Calu3 (cell line): Measurements from ENCODE around the gene SMIM15. TPM values are rescaled to one million over a fixed set of nuclear protein-coding genes. Genes with fewer than 3 reads are reported as not detected.

Experiments used
- BruUV-seq: library from RNA; stranded (reverse); fragments of 400-500 nt; replicated peaks from 2 replicates; lab custom pipeline; 2021; lab: Mats Ljungman, UMichigan
- CTCF ChIA-PET: fragments of 300-600 bp; sonication (Branson Sonifier 250); formaldehyde crosslinking; loops from one replicate; lab custom pipeline; 2022; ENCODE audit warnings: antibody characterized with exemption; lab: Charles Lee
- DNase-seq: peaks from one replicate; pipeline ENCODE4 v3.0.0; 2022
- H3K27ac Mint-ChIP-seq: one replicate; pipeline ENCODE4 v1.8.0; 2022; ENCODE audit warnings: mixed read lengths; ENCODE audit not compliant: unreplicated experiment
- H3K27me3 Mint-ChIP-seq: one replicate; pipeline ENCODE4 v1.8.0; 2022; ENCODE audit warnings: mixed read lengths; ENCODE audit not compliant: unreplicated experiment
- H3K36me3 Mint-ChIP-seq: one replicate; pipeline ENCODE4 v1.8.0; 2022; ENCODE audit warnings: mild to moderate bottlenecking, moderate library complexity, mixed read lengths; ENCODE audit not compliant: insufficient read depth, unreplicated experiment
- H3K4me1 Mint-ChIP-seq: one replicate; pipeline ENCODE4 v1.8.0; 2022; ENCODE audit warnings: mild to moderate bottlenecking, low read depth, mixed read lengths; ENCODE audit not compliant: unreplicated experiment
- H3K4me3 Mint-ChIP-seq: one replicate; pipeline ENCODE4 v1.8.0; 2022; ENCODE audit warnings: mild to moderate bottlenecking, low read depth, moderate library complexity, mixed read lengths; ENCODE audit not compliant: unreplicated experiment
- H3K9me3 Mint-ChIP-seq: one replicate; pipeline ENCODE4 v1.8.0; 2022; ENCODE audit warnings: low read depth, mixed read lengths; ENCODE audit not compliant: unreplicated experiment
- CTCF ChIP-seq: fragments of 200-600 bp; IDR thresholded peaks from one replicate; pipeline ENCODE4 v1.8.0; 2022; ENCODE audit warnings: antibody characterized with exemption; ENCODE audit not compliant: unreplicated experiment
- intact Hi-C: fragments of 100-400 bp; cut with micrococcal nuclease; formaldehyde crosslinking; loops from one replicate; pipeline ENCODE4 v1.10.0; 2022; ENCODE audit not compliant: unreplicated experiment
- total RNA-seq: library from RNA; stranded (reverse); gene quantifications from 2 replicates; pipeline ENCODE4 v1.2.3, GENCODE V29; 2022

Gene SMIM15
- total RNA-seq, 1 experiment from 2014 or later = 89.6 TPM

GRCh38 chr5:61171479-61171878 lies 9.2 kb upstream of the SMIM15 start:
- Mint-ChIP-seq H3K9me3 (no peaks in the 10 kb centered on the region), H3K4me1 (peaks cover 9% of the 10 kb centered on the region), H3K4me3 (no peak overlapping the region), H3K27ac (no peak overlapping the region), H3K27me3 (no peaks in the 10 kb centered on the region), H3K36me3 (no peaks in the 10 kb centered on the region)
- no peak for TF ChIP-seq CTCF
- BruUV-seq = no TSS peak
- intact Hi-C loops = no loop called here
- CTCF ChIA-PET = no interaction called here
- DNase-seq = no peak

GRCh38 chr5:61168951-61169350 lies 6.7 kb upstream of the SMIM15 start:
- CTCF ChIA-PET = no interaction called here
- H3K27me3 Mint-ChIP-seq = no peaks in the 10 kb centered on the region
- H3K4me3 Mint-ChIP-seq = no peak overlapping the region
- TF ChIP-seq CTCF = no peak
- H3K36me3 Mint-ChIP-seq = no peaks in the 10 kb centered on the region
- peaks cover 9% of the 10 kb centered on the region for H3K4me1 Mint-ChIP-seq
- intact Hi-C loops = loop anchor here (10.0 kb wide), 1 partner anchor 756 kb away; no protein-coding TSS in a partner anchor
- no TSS peak for BruUV-seq
- H3K9me3 Mint-ChIP-seq = no peaks in the 10 kb centered on the region
- no peak for DNase-seq
- no peak overlapping the region for H3K27ac Mint-ChIP-seq

GRCh38 chr5:61167382-61167781 lies 5.1 kb upstream of the SMIM15 start:
- intact Hi-C loops = loop anchor here (1.0 to 10.0 kb wide), 2 partner anchors 163 to 757 kb away; no protein-coding TSS in a partner anchor
- Mint-ChIP-seq H3K4me1 (peaks cover 16% of the 10 kb centered on the region), H3K27ac (no peak overlapping the region), H3K27me3 (no peaks in the 10 kb centered on the region), H3K36me3 (peaks cover 12% of the 10 kb centered on the region), H3K4me3 (no peak overlapping the region), H3K9me3 (no peaks in the 10 kb centered on the region)
- no TSS peak for BruUV-seq
- CTCF ChIA-PET = no interaction called here
- peak; percentile 37 for DNase-seq
- TF ChIP-seq CTCF = peak; percentile 16

- TF ChIP-seq CTCF = no peak
- H3K4me1 Mint-ChIP-seq = peaks cover 29% of the 10 kb centered on the region
- CTCF ChIA-PET = interaction anchor here (0.7 to 1.5 kb wide), 4 partner anchors 127 to 168 kb away, joined by 3 to 5 read pairs (median 3); no protein-coding TSS in a partner anchor
Observed at GRCh38 chr5:61163905-61164304, 1.6 kb upstream of the SMIM15 start.

More at GRCh38 chr5:61163905-61164304, 1.6 kb upstream of the SMIM15 start:
- Mint-ChIP-seq H3K27me3 (no peaks in the 10 kb centered on the region), H3K27ac (no peak overlapping the region), H3K4me3 (peak overlapping the region; percentile 90), H3K9me3 (no peaks in the 10 kb centered on the region), H3K36me3 (peaks cover 43% of the 10 kb centered on the region)
- intact Hi-C loops = loop anchor here (2.0 to 10.0 kb wide), 5 partner anchors 91 to 761 kb away; no protein-coding TSS in a partner anchor
- DNase-seq = no peak
- BruUV-seq = no TSS peak
